GM06990 (cell line): ENCODE data around the gene CFAP20.

ENCODE experiments used
- DNase-seq: peaks from one replicate; pipeline ENCODE4 v3.0.0-alpha.2; 2011; ENCODE audit not compliant: insufficient read length; ENCODE audit errors: extremely low read depth
- H3K27me3 ChIP-seq: replicated peaks from 2 replicates; pipeline ENCODE4 v1.6.0; 2011; ENCODE audit warnings: low read length; ENCODE audit not compliant: control insufficient read depth, insufficient read depth
- H3K36me3 ChIP-seq: 2 replicates; pipeline ENCODE4 v1.5.1; 2011; ENCODE audit warnings: low read length; ENCODE audit not compliant: control insufficient read depth, insufficient read depth
- H3K4me3 ChIP-seq: replicated peaks from 2 replicates; pipeline ENCODE4 v1.5.1; 2011; ENCODE audit warnings: low read depth, mild to moderate bottlenecking, control low read depth, low read length
- TF ChIP-seq, protein P1 (sequence below): IDR thresholded peaks from 2 replicates; pipeline ENCODE4 v1.5.1; 2011; ENCODE audit warnings: low read length, control low read depth, mild to moderate bottlenecking, inconsistent platforms; ENCODE audit not compliant: insufficient read depth, poor library complexity, severe bottlenecking

CFAP20 gene

DNA sequence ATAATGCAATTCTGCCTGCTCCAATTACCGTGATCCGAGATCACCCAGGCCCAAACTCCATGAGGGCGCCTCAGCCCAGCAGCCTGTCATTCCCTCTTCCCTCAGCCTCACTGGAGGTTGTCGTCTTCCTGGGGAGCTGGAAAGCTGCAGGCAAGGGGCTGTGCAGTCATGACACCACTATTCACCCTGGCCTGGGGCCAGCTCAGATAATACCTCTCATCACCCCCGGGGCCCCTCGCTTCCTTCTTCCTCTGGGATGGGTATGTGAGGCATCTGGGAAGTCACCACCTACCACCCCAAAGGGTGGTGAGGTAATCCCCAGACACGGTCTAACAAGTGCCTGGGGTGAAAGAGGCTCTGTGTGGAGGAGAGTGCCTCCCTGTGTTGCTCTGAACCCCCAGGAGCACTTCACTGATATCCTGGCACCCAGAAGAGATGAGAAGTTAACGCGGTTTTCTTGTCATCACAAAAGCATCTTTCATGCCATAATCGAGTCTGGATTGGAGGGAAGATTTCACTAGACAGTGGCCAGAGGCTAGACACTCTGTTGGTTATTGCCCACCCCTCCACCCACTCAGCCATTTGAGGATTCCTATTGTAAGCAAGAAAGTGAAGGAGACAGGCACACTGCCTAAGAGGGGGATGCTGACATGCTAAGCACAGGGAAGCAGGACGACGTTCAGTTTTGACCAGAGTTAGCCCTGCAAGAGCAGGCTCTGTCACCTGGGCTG is 18.4 kb downstream of the CFAP20 start:
- H3K4me3 ChIP-seq = no peak overlapping the region
- DNase-seq = no peak
- TF ChIP-seq, protein P1, sequence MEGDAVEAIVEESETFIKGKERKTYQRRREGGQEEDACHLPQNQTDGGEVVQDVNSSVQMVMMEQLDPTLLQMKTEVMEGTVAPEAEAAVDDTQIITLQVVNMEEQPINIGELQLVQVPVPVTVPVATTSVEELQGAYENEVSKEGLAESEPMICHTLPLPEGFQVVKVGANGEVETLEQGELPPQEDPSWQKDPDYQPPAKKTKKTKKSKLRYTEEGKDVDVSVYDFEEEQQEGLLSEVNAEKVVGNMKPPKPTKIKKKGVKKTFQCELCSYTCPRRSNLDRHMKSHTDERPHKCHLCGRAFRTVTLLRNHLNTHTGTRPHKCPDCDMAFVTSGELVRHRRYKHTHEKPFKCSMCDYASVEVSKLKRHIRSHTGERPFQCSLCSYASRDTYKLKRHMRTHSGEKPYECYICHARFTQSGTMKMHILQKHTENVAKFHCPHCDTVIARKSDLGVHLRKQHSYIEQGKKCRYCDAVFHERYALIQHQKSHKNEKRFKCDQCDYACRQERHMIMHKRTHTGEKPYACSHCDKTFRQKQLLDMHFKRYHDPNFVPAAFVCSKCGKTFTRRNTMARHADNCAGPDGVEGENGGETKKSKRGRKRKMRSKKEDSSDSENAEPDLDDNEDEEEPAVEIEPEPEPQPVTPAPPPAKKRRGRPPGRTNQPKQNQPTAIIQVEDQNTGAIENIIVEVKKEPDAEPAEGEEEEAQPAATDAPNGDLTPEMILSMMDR = no peak
- no peaks in the 10 kb centered on the region for H3K27me3 ChIP-seq
- peaks cover 12% of the 10 kb centered on the region for H3K36me3 ChIP-seq

DNA sequence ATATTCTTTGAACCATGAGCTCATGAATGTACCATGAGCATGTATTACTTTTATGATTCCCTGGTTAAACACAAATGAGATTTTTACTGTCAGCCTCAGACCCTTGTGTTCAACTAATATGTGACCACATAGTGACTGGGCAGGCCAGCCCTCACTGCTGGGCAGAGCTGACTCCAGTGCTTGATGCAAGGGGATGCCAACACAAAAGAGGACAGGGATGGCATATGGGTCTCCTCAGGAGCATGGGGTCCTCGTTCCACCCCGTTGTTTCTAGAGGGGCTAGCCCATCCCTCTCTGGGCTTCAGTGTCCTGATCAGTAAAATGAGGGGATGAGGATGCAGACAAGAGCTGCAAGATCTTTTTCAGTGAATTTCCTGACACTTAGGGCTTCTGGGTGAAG is 19.3 kb downstream of the CFAP20 start:
- TF ChIP-seq, protein P1 = no peak
- H3K27me3 ChIP-seq = no peaks in the 10 kb centered on the region
- H3K4me3 ChIP-seq = no peak overlapping the region
- no peak for DNase-seq
- peaks cover 6% of the 10 kb centered on the region for H3K36me3 ChIP-seq

DNA sequence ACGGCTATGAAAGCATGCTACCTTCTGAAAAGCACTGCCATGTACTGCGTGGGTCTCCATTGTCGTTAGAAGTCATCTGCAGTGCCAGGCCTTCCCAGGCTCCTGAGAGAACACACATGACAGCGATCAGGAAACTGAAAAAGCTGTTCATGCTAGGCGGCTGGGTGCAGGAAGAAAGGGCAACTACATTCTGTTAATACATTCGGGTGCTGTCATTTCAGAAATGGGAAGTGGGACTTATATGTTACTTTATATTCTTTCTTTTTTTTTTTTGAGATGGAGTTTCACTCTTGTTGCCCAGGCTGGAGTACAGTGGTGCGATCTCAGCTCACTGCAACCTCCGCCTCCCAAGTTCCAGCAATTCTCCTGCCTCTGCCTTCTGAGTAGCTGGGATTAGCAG is 19.9 kb downstream of the CFAP20 start:
- DNase-seq = no peak
- TF ChIP-seq, protein P1 = no peak
- Histone ChIP-seq H3K4me3 (no peak overlapping the region), H3K27me3 (no peaks in the 10 kb centered on the region), H3K36me3 (peaks cover 2% of the 10 kb centered on the region)

DNA sequence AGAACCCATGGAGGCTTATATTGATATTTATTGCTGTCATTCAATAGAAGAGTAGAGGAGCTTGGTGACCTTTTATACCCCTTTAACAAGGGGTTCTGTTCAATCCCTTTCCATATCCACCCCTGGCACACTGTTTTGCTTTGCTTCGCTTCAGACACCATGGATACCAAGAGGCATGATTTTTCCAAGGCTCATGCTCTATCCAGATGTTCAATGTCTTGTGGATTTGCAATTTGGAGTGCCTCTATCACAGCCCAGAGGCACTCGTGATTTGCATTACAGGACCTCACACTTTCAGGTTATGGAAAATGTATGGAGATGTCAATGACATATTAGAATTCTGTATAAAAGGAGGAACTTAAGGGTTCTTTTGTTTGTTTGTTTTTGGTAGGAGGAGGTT is 21.5 kb downstream of the CFAP20 start:
- no peak overlapping the region for H3K4me3 ChIP-seq
- no peaks in the 10 kb centered on the region for H3K27me3 ChIP-seq
- no peaks in the 10 kb centered on the region for H3K36me3 ChIP-seq
- TF ChIP-seq, protein P1 = no peak
- DNase-seq = no peak

DNA sequence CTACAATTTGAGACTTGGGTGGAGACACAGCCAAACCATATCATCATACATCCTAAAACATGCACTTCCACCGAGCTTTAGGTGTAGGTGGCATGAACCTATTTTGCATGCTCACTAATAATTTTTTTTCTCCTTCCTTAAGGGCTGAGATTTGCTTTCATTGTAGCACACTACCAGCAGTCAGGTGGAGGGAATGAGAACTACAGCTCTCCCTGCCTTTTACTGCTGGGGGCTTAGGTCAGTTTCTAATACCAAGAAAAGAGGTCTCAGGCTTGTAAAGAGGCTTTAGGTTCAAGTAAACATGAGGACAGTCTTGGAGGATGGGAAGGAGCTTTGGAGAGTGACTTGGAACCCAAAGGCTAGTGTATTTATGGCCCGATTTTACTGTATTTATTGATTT is 22.0 kb downstream of the CFAP20 start:
- Histone ChIP-seq H3K36me3 (no peaks in the 10 kb centered on the region), H3K27me3 (no peaks in the 10 kb centered on the region), H3K4me3 (no peak overlapping the region)
- DNase-seq = no peak
- TF ChIP-seq, protein P1 = no peak

DNA sequence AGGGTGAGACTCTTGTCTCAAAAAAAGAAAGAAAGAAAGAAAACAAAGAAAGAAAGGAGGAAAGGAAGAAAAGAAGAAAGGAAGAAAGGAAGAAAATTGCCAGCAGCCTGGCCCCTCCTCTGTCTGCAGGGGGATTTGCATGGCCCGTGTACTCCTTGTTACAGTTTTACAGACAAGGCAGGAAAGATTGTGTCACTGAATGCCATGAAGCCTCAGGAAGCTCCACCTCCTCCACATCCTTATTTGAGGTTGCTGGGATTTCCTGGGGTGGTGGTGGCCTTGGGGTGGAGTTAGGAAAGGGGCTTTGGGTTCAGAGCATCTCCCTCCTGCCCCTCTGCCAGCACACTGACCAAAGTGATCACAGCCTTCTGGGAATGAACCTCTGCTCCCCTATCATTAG is 23.6 kb downstream of the CFAP20 start:
- H3K4me3 ChIP-seq = no peak overlapping the region
- H3K36me3 ChIP-seq = no peaks in the 10 kb centered on the region
- no peak for DNase-seq
- TF ChIP-seq, protein P1 = no peak
- no peaks in the 10 kb centered on the region for H3K27me3 ChIP-seq
